Chondrocyte (in vitro differentiated cells): Measurements from ENCODE around the gene UBE3A. TPM values are rescaled to one million over a fixed set of nuclear protein-coding genes. Genes with fewer than 3 reads are reported as not detected.
A peak's percentile ranks its signal among the peaks of the same experiment; 100 is the strongest.

Source experiments
- DNase-seq: peaks from one replicate; pipeline ENCODE4 v3.0.0; 2021; ENCODE audit warnings: mixed read lengths, low spot score
- H3K27ac Mint-ChIP-seq: one replicate; pipeline ENCODE4 v1.8.0; 2021; ENCODE audit warnings: mild to moderate bottlenecking, moderate library complexity, mixed read lengths; ENCODE audit not compliant: unreplicated experiment
- H3K27me3 Mint-ChIP-seq: 2 replicates; pipeline ENCODE4 v1.8.0; 2021; ENCODE audit warnings: low read depth, mixed read lengths
- H3K36me3 Mint-ChIP-seq: 2 replicates; pipeline ENCODE4 v1.8.0; 2021; ENCODE audit warnings: low read depth, mixed read lengths
- H3K4me1 Mint-ChIP-seq: 2 replicates; pipeline ENCODE4 v1.8.0; 2021; ENCODE audit warnings: low read depth, mild to moderate bottlenecking, mixed read lengths
- H3K4me3 Mint-ChIP-seq: one replicate; pipeline ENCODE4 v1.8.0; 2021; ENCODE audit warnings: mild to moderate bottlenecking, moderate library complexity, mixed read lengths; ENCODE audit not compliant: unreplicated experiment
- H3K9me3 Mint-ChIP-seq: 2 replicates; pipeline ENCODE4 v1.8.0; 2021; ENCODE audit warnings: low read depth, mixed read lengths
- CTCF ChIP-seq: fragments of 200-600 bp; sonication (generic); IDR thresholded peaks from 2 replicates; pipeline ENCODE4 v1.5.0; 2021; ENCODE audit warnings: antibody characterized with exemption, mild to moderate bottlenecking, moderate library complexity
- long read RNA-seq: library from polyadenylated mRNA; stranded (forward); transcript quantifications from one replicate; pipeline ENCODE4 v2.0.0, GENCODE V29; 2021
- total RNA-seq: library from RNA; stranded (reverse); gene quantifications from 3 replicates; pipeline ENCODE4 v1.2.1, GENCODE V29; 2021

Gene UBE3A
- 75.9 to 88.3 TPM (median 85.2 TPM) in 3 replicates for total RNA-seq
- long read RNA-seq, full-length matches to known transcripts, result 93 of 195 reads
- long read RNA-seq, partial matches to known transcripts, result 72 of 195 reads
- long read RNA-seq, other reads (novel, unspliced or antisense), result 30 of 195 reads

DNA sequence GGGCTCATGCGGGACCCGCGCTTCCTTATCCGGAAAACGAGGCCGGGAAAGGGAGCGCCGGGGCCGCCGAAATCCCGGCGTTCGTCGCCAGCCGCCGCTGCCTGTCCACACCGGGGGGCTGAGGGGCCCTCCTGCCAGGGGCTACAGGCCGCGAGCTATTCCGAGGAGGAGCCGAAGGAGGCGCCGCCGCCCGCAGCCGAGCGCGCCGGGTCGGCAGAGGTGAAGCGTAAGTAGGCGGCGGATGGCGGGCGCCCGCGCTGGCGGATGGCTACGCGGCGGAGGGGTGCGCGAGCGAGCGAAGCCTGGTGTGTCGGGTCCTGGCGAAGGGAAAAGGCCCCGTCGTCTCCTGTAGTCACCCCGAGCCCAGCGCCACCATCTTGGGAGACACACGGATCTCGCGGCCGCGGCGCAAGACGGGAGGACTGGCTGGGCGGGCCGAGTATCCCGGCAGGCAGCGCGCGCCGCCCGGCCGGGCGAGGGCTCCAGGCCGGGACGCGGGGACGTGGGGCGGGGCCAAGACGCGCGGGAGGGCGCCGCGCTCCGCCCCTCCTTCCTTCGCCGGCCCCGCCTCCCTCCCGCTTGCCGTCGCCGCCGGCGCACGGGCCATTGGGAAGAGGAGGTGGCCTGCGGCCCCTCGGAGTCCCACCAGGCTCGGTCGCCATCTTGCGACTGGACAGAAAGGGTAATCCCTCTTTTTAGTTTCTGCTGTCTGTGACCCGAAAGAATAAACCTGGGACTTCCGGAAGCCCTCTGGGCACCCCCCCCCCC, at the start of gene UBE3A:
TSS of gene UBE3A (minus strand) at position 424 of the 768 bp plus-strand sequence. CDS start 29,917 bp downstream, outside the sequence.
- Mint-ChIP-seq H3K36me3 (no peaks in the 10 kb centered on the region), H3K4me3 (peak within 1 kb of the TSS; percentile 91), H3K4me1 (peaks cover 41% of the 10 kb centered on the region), H3K9me3 (no peaks in the 10 kb centered on the region), H3K27me3 (no peaks in the 10 kb centered on the region), H3K27ac (peak within 1 kb of the TSS; percentile 94)
- TF ChIP-seq CTCF, result peak; percentile 54
- DNase-seq, result peak; percentile 97

DNA sequence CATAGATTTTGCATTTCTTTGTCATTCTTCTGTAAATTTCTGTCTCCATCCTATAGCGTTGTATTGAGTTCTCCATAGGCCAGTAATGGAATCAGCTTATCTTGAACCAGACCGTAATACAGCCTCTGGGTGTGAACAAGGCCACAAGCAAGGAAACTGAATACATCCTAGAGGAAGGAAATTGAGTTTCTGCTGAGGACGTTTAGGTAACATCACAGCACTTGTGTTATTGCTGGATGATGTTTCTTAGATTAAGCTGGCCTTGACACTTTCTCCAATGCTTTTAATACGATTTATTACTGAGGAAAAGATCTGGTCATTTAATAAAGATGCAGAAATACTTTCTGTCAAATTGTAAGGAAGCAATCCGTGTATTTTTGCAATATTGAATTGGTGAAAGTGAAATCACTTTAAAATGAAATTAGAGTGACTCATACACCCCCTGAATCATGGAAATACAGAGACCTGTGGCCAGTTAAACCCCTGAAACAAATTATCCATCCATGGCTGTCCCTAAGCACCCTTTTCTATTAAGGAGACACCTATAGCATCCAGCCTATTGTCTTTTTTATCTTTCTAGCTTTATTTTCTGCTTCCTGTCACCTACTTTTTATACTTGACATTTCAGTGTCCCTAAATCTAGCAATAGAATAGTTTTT, 48.5 kb upstream of the UBE3A start:
- Mint-ChIP-seq H3K4me1 (no peaks in the 10 kb centered on the region), H3K27me3 (no peaks in the 10 kb centered on the region), H3K36me3 (peaks cover 4% of the 10 kb centered on the region), H3K27ac (no peak overlapping the region), H3K9me3 (peaks cover 23% of the 10 kb centered on the region), H3K4me3 (no peak overlapping the region)
- no peak for TF ChIP-seq CTCF
- DNase-seq, result no peak

DNA sequence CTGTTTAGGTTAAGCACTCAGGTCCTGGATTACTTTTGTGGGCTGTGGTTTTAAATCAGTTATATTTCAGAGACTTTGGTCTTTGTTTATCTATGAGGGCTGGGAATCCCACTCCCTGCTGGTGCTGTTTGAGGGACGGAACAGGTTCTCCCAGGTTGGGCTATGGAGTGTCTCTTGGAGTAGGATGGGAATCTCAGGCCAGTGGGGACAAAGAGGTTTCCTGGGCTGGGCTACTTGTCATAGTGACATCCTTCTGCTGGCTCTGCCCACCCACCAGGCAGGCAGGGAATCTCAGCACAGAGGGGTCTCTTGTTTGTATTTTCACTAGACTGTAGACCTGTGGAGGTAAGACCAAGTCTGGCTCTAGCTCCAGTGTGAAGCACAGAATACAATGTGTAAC, 47.2 kb upstream of the UBE3A start:
- no peak for TF ChIP-seq CTCF
- DNase-seq, result no peak
- Mint-ChIP-seq H3K36me3 (peaks cover 2% of the 10 kb centered on the region), H3K27me3 (no peaks in the 10 kb centered on the region), H3K9me3 (peaks cover 14% of the 10 kb centered on the region), H3K4me3 (no peak overlapping the region), H3K4me1 (peaks cover 6% of the 10 kb centered on the region), H3K27ac (no peak overlapping the region)

DNA sequence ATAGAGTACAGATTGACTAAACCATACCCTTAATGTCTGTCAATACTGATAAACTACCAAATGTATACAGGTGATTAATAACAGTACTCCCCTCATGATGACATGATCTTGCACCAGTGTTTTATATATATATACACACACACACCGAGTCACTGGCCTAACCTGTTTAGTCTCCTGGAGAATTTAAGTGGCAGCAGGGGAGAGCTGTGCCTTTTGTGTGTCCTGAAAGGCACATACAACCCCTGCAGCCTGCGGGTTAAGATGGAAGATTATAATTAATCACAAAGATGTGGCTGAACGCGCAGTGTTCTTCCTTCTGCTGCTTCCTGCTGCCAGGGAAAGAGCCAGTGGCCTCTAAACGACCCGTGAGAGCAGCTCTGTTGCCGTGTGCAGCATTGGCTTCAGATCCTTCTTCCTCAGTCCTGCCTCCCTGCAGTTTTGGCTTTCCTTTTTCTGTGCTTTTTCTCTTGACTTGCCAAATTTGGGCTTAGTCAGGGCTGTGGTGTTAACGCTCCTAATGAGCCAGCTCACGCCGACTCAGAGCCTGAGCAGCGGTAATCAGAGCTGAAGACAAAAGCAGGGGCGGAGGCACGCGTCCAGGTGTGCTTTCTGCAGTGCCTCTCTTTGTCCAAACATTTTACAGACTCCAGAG, 42.5 kb upstream of the UBE3A start:
- H3K36me3 Mint-ChIP-seq, result no peaks in the 10 kb centered on the region
- no peaks in the 10 kb centered on the region for H3K27me3 Mint-ChIP-seq
- no peak overlapping the region for H3K4me3 Mint-ChIP-seq
- no peak for DNase-seq
- peaks cover 4% of the 10 kb centered on the region for H3K9me3 Mint-ChIP-seq
- peaks cover 6% of the 10 kb centered on the region for H3K4me1 Mint-ChIP-seq
- H3K27ac Mint-ChIP-seq, result peak overlapping the region; percentile 8
- TF ChIP-seq CTCF, result no peak

DNA sequence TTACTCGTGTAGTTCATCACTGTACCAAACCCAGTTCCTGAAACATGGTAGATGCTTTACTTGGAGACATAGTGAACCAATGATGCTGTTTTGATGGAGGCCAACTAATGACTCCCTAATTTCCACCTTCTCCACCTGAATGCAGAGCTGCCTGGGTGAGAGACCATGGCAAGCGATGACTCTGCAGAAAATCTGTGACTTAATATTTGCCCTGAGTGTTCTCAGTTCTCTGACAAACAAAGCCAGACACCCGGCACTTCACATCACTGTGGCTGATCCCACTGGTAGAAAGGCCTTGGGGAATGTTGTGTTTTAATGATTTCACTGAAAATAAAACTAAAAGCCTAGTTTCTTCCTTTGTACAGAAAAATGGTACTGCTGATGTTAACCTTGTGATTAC, 39.5 kb upstream of the UBE3A start:
- Mint-ChIP-seq H3K36me3 (no peaks in the 10 kb centered on the region), H3K27me3 (no peaks in the 10 kb centered on the region), H3K4me1 (peaks cover 6% of the 10 kb centered on the region), H3K27ac (no peak overlapping the region), H3K9me3 (no peaks in the 10 kb centered on the region), H3K4me3 (no peak overlapping the region)
- TF ChIP-seq CTCF, result no peak
- no peak for DNase-seq
